GM12892 (cell line): Measurements from ENCODE around the gene SBK1.

ENCODE experiments used
- POLR2A ChIP-seq: IDR thresholded peaks from 2 replicates; pipeline ENCODE4 v1.6.1; 2011; ENCODE audit warnings: low read depth, low read length, control low read depth
- POLR2AphosphoS5 ChIP-seq: IDR thresholded peaks from 2 replicates; pipeline ENCODE4 v1.6.1; 2011; ENCODE audit warnings: low read depth, low read length, control low read depth

DNA sequence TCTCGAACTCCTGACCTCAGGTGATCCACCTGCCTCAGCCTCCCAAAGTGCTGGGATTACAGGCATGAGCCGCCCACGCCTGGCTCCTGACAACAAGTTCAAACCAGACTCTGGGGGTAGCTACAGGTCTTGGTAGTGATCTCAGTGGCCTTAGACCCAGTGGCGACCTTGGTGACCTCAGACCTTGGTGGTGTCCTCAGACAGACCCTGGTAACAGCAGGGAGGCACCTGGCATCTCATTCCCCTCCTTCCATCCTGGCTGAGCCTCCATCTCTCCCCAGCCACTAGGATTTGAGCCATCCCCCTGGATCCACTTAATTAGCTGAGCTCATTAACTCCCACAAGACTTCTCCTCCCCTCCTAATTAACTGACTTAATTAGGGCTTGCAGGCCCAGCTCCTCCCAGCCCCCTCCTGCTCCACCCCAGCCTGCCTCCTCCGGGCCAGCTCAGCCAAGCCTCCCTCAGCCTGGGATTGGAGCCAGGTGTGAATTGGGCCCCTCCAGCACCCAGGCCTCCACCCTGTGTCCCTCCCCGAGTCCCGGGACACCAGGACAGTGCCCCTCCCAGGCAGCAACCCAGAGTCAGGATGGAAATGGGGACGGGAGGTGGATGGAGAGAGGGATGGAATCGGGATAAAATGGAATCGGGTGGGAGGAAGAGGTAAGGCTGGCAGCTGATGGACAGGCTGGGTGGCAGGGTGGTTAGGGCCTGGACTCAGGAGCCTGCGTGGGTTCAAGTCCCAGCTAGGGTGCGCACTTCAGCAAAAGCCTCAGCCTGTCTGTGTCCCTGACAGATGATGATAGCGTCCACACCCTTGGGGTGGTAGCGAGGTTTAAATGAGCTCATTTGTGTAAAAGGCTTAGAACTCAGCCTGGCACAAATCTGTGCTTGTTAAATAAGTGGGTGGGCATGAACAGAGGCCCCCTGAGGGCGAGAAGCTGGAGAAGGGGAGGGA, 11.2 kb upstream of the SBK1 start:
- no peak for TF ChIP-seq POLR2A
- TF ChIP-seq POLR2AphosphoS5, result no peak
